K562 (cell line): ENCODE data around the gene SLITRK3. TPM values are rescaled to one million over a fixed set of nuclear protein-coding genes. Genes with fewer than 3 reads are reported as not detected.
"Not testable (repeated sequence)": the region's sequence is repeated elsewhere in the genome, so short reads cannot be mapped to it uniquely, and the experiment has no call there.

Source experiments
- ATAC-seq: fragments of 200-7000 bp; cut with Tn5 transposase; 3 replicates; pipeline ENCODE4 v1.9.1; 2020; ENCODE audit warnings: moderate library complexity
- BruUV-seq: library from RNA; stranded (reverse); fragments of 400-500 nt; replicated peaks from 2 replicates; lab custom pipeline; 2021; lab: Mats Ljungman, UMichigan
- CTCF ChIA-PET: fragments of 300-600 bp; formaldehyde crosslinking; extraction: SDS; loops from one replicate; lab custom pipeline; 2021; ENCODE audit warnings: low intra/inter-chr PET ratio; lab: Yijun Ruan, JAX
- POLR2A ChIA-PET: fragments of 300-600, 350-650 bp; sonication (Branson Sonifier 250); formaldehyde crosslinking; extraction: SDS; loops from one replicate; lab custom pipeline; 2021; ENCODE audit warnings: antibody characterized with exemption, inconsistent platforms; lab: Yijun Ruan, JAX
- DNase-seq, 4 experiments: peaks; one replicate each; pipeline versions ENCODE4 v3.0.0 to v3.0.0-alpha.2; 2011 to 2018; ENCODE audit warnings: low spot score in 3 of 4, mixed read lengths in 3 of 4; ENCODE audit errors: extremely low read depth in 1 of 4
- FAIRE-seq: peaks from 2 replicates; lab custom pipeline; 2011; peaks lifted over from hg19 to GRCh38; lab: Jason Lieb, UNC
- H2AFZ ChIP-seq: 2 replicates; pipeline ENCODE4 v1.6.0; 2011; ENCODE audit warnings: low read depth, low read length, control low read depth, inconsistent platforms
- H3K27ac ChIP-seq: fragments of 200-600 bp; 3 replicates; pipeline ENCODE4 v1.8.0; 2011; ENCODE audit warnings: low read depth, mild to moderate bottlenecking, control low read depth, inconsistent platforms, low read length, moderate library complexity, mixed read lengths; ENCODE audit errors: extremely low read depth
- H3K27me3 ChIP-seq, 2 experiments: fragments of 300-600 bp in 1 of 2; 2 replicates in 1 of 2; 3 replicates in 1 of 2; pipeline versions ENCODE4 v1.6.0 to v1.8.0; 2011; ENCODE audit warnings: inconsistent platforms in 2 of 2, low read length in 2 of 2, mild to moderate bottlenecking in 1 of 2, mixed read lengths in 1 of 2, moderate library complexity in 1 of 2; ENCODE audit not compliant: control insufficient read depth in 2 of 2, insufficient read depth in 2 of 2
- H3K36me3 ChIP-seq: fragments of 300-600 bp; 3 replicates; pipeline ENCODE4 v1.8.0; 2011; ENCODE audit warnings: mild to moderate bottlenecking, low read length, inconsistent platforms; ENCODE audit not compliant: control insufficient read depth, insufficient read depth
- H3K4me1 ChIP-seq, 2 experiments: fragments of 200-600 bp in 1 of 2; replicated peaks in 1 of 2; 2 replicates in 1 of 2; 3 replicates in 1 of 2; pipeline versions ENCODE4 v1.5.1 to v1.8.0; 2011; ENCODE audit warnings: inconsistent platforms in 2 of 2, low read length in 2 of 2, mild to moderate bottlenecking in 1 of 2, mixed read lengths in 1 of 2, moderate library complexity in 1 of 2; ENCODE audit not compliant: control insufficient read depth in 2 of 2, insufficient read depth in 2 of 2
- H3K4me2 ChIP-seq: 2 replicates; pipeline ENCODE4 v1.6.1; 2011; ENCODE audit warnings: low read length, control low read depth, inconsistent platforms, mixed read lengths; ENCODE audit not compliant: insufficient read depth
- H3K4me3 ChIP-seq: fragments of 200-600 bp; sonication (generic), shearing (Covaris generic); 2 replicates; pipeline ENCODE4 v1.5.1; 2016; ENCODE audit warnings: control low read depth, inconsistent platforms
- H3K79me2 ChIP-seq: fragments of 200-600 bp; 3 replicates; pipeline ENCODE4 v1.8.0; 2011; ENCODE audit warnings: low read length, inconsistent platforms; ENCODE audit not compliant: control insufficient read depth, insufficient read depth
- H3K9ac ChIP-seq, 2 experiments: 2 replicates each; pipeline versions ENCODE4 v1.6.0 to v1.6.1; 2011; ENCODE audit warnings: low read depth in 2 of 2, low read length in 2 of 2, control low read depth in 1 of 2, inconsistent platforms in 1 of 2, mild to moderate bottlenecking in 1 of 2, mixed read lengths in 1 of 2; ENCODE audit not compliant: insufficient read depth in 1 of 2
- H3K9me1 ChIP-seq: one replicate; pipeline ENCODE4 v1.6.0; 2011; ENCODE audit warnings: inconsistent platforms, mild to moderate bottlenecking, low read length, moderate library complexity; ENCODE audit not compliant: control insufficient read depth, insufficient read depth
- H3K9me3 ChIP-seq: replicated peaks from 2 replicates; pipeline ENCODE4 v1.5.1; 2011; ENCODE audit warnings: low read depth, low read length, inconsistent platforms; ENCODE audit not compliant: control insufficient read depth, insufficient read depth
- H4K20me1 ChIP-seq: replicated peaks from 2 replicates; pipeline ENCODE4 v1.6.1; 2011; ENCODE audit warnings: low read length, inconsistent platforms, mixed read lengths; ENCODE audit not compliant: control insufficient read depth, insufficient read depth
- HDGF ChIP-seq: fragments of 450-650 bp; IDR thresholded peaks from 2 replicates; pipeline ENCODE4 v1.6.1; 2016
- JUNB ChIP-seq: fragments of 450-650 bp; formaldehyde crosslinking; conservative IDR thresholded peaks from 2 replicates; pipeline ENCODE4 v1.4.0; 2020; ENCODE audit warnings: mild to moderate bottlenecking
- KAT8 ChIP-seq: fragments of 450-650 bp; IDR thresholded peaks from 2 replicates; pipeline ENCODE4 v1.6.1; 2016; ENCODE audit warnings: low read depth, mild to moderate bottlenecking
- NONO ChIP-seq, 2 experiments: fragments of 200-400 bp in 1 of 2; fragments of 450-650 bp in 1 of 2; formaldehyde crosslinking in 1 of 2; IDR thresholded peaks; 2 replicates each; pipeline ENCODE4 v1.6.1; 2017; ENCODE audit warnings: low read depth in 2 of 2, mild to moderate bottlenecking in 2 of 2, moderate library complexity in 2 of 2, low read length in 1 of 2
- RFX5 ChIP-seq: IDR thresholded peaks from 2 replicates; pipeline ENCODE4 v1.6.1; 2011; ENCODE audit warnings: low read depth, mild to moderate bottlenecking, improper control_type of control experiment, low read length
- THRAP3 ChIP-seq: fragments of 450-650 bp; IDR thresholded peaks from 2 replicates; pipeline ENCODE4 v1.6.1; 2016; ENCODE audit warnings: mild to moderate bottlenecking, inconsistent platforms, borderline replicate concordance
- U2AF1 ChIP-seq: fragments of 200-400 bp; formaldehyde crosslinking; optimal IDR thresholded peaks from 2 replicates; pipeline ENCODE3; 2017; ENCODE audit warnings: mild to moderate bottlenecking, low read depth, low read length, moderate library complexity
- U2AF2 ChIP-seq: fragments of 200-400 bp; formaldehyde crosslinking; optimal IDR thresholded peaks from 2 replicates; pipeline ENCODE3; 2017; ENCODE audit warnings: low read depth, mild to moderate bottlenecking, low read length
- ZNF24 ChIP-seq: fragments of 450-650 bp; IDR thresholded peaks from 2 replicates; pipeline ENCODE4 v1.6.1; 2016
- ZNF324 ChIP-seq: fragments of 250-450 bp; sonication (Bioruptor Pico); IDR thresholded peaks from 2 replicates; pipeline ENCODE4 v1.4.0; 2020; ENCODE audit warnings: mild to moderate bottlenecking
- ZNF780A ChIP-seq: fragments of 250-450 bp; sonication (Bioruptor Pico); IDR thresholded peaks from 2 replicates; pipeline ENCODE4 v1.5.0; 2021; ENCODE audit warnings: mild to moderate bottlenecking
- WGBS: fragments of 100-300 bp; shearing (Covaris generic); methylation state at CpG from one replicate; pipeline ENCODE4 v1.1.6; 2016; ENCODE audit warnings: low coverage, mixed read lengths; ENCODE audit not compliant: insufficient coverage; ENCODE audit errors: missing lambda C conversion rate; 5-methylcytosine and 5-hydroxymethylcytosine counted together
- in situ Hi-C: fragments of 300-500 bp; cut with MboI; formaldehyde crosslinking; loops from 4 replicates; pipeline ENCODE4 v1.15.0; 2018; ENCODE audit warnings: inconsistent platforms, mixed read lengths
- intact Hi-C: fragments of 100-400 bp; cut with micrococcal nuclease; formaldehyde crosslinking; loops from 2 replicates; pipeline ENCODE4 v1.14.2; 2022
- polyA plus RNA-seq, 8 experiments: library from polyadenylated mRNA; depleted of rRNA in 4 of 8; stranded (reverse) in 5 of 8; unstranded in 3 of 8; fragments of >200 nt; fragmentation: Nextera tagmentation in 2 of 8; fragmentation: Illumina TruSeq in 1 of 8; extraction: Ambion mirVana in 2 of 8; extraction: Trizol in 1 of 8; gene quantifications; 2 replicates each; pipeline versions ENCODE4 v1.2.1 to v1.2.3, GENCODE V29; 2011 to 2014; ENCODE audit warnings: inconsistent platforms in 1 of 8, missing spikeins in 1 of 8
- total RNA-seq, 7 experiments: library from RNA; depleted of rRNA in 6 of 7; stranded (reverse); fragments of >200 nt in 6 of 7; fragmentation: Illumina TruSeq in 2 of 7; extraction: Trizol in 2 of 7; gene quantifications; 2 replicates each; pipeline versions ENCODE4 v1.2.1 to v1.2.3, GENCODE V29; 2011 to 2021; ENCODE audit warnings: low replicate concordance in 1 of 7

The SLITRK3 gene
- total and polyA plus RNA-seq, 9 of the 15 experiments (the other 6 are each of a cell fraction or from before 2014, with no cell fraction given), result not detected

- no peak overlapping the region for H2AFZ ChIP-seq
- in situ Hi-C loops (no loop called here), intact Hi-C loops (no loop called here)
- no peak overlapping the region for H3K9ac ChIP-seq
- H3K27ac ChIP-seq, result no peak overlapping the region
- WGBS, result 0% methylated on average over 1 of the region's 1 CpG
- BruUV-seq, result no TSS peak
- H4K20me1 ChIP-seq, result no peaks in the 10 kb centered on the region
- no peak overlapping the region for H3K4me2 ChIP-seq
- H3K4me1 ChIP-seq, result no peaks in the 10 kb centered on the region
- FAIRE-seq (no peak), DNase-seq (no peak), ATAC-seq (no peak)
- POLR2A ChIA-PET, result no interaction called here
- TF ChIP-seq ZNF24, result no peak
- TF ChIP-seq JUNB (CRISPR knock-in tag), result no peak
- no peak for TF ChIP-seq HDGF
- no peak for TF ChIP-seq U2AF1
- no peak for TF ChIP-seq U2AF2
- no peak for TF ChIP-seq ZNF780A (CRISPR knock-in tag)
- no peak for TF ChIP-seq ZNF324 (CRISPR knock-in tag)
- TF ChIP-seq NONO (IDR thresholded peaks at IDR 0.05; ENCODE audit: low read depth in 2 of 2, low read length in 1 of 2), result no peak
- TF ChIP-seq RFX5, result no peak
- no peak for TF ChIP-seq KAT8
- TF ChIP-seq THRAP3, result no peak
- no peak overlapping the region for H3K4me3 ChIP-seq
- H3K9me3 ChIP-seq, result no peaks in the 10 kb centered on the region
- H3K9me1 ChIP-seq, result no peaks in the 10 kb centered on the region
- H3K36me3 ChIP-seq, result no peaks in the 10 kb centered on the region
- CTCF ChIA-PET, result no interaction called here
- H3K79me2 ChIP-seq, result no peaks in the 10 kb centered on the region
- H3K27me3 ChIP-seq, result no peaks in the 10 kb centered on the region
Measured at GRCh38 chr3:165144271-165144670, 51.9 kb downstream of the SLITRK3 start.

DNA sequence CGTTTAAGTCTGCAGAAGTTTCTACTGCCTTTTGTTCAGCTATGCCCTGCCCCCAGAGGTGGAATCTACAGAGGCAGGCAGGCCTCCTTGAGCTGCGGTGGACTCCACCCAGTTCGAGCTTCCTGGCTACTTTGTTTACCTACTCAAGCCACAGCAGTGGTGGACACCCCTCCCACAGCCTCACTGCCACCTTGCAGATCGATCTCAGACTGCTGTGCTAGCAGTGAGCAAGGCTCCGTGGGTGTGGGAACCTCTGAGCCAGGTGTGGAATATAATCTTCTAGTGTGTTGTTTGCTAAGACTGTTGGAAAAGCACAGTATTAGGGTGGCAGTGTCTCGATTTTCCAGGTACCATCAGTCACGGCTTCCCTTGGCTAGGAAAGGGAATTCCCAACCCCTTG lies 56.3 kb downstream of the SLITRK3 start:
- H3K9ac ChIP-seq, H3K4me3 ChIP-seq, H3K4me2 ChIP-seq, H3K4me1 ChIP-seq, H3K79me2 ChIP-seq, in situ Hi-C loops, H4K20me1 ChIP-seq, H3K36me3 ChIP-seq, H3K9me1 ChIP-seq, H2AFZ ChIP-seq, H3K27ac ChIP-seq, H3K9me3 ChIP-seq, POLR2A ChIA-PET, BruUV-seq, ATAC-seq, DNase-seq, intact Hi-C loops, FAIRE-seq, CTCF ChIA-PET, H3K27me3 ChIP-seq: not testable (repeated sequence)
- 3% methylated on average over 6 of the region's 7 CpGs for WGBS
